Activated CD4-positive, alpha-beta T cell treated with anti-CD3 and anti-CD28 coated beads for 1 hour (primary cell): ENCODE results near the gene SLC4A11.

Experiments
- DNase-seq: peaks from one replicate; pipeline ENCODE4 v3.0.0-alpha.2; 2020

Gene SLC4A11

GRCh38 chr20:3245711-3246110 is 6.7 kb upstream of the SLC4A11 start:
- no peak for DNase-seq

GRCh38 chr20:3245156-3245555 is 6.2 kb upstream of the SLC4A11 start:
- no peak for DNase-seq

GRCh38 chr20:3244613-3245012 is 5.6 kb upstream of the SLC4A11 start:
- no peak for DNase-seq

GRCh38 chr20:3243718-3244358 is 4.8 kb upstream of the SLC4A11 start:
- DNase-seq: no peak

GRCh38 chr20:3242172-3242692 is 3.2 kb upstream of the SLC4A11 start:
- DNase-seq: no peak

- DNase-seq: no peak
Measured at GRCh38 chr20:3240776-3241363, 1.9 kb upstream of the SLC4A11 start.

GRCh38 chr20:3239867-3240775 is 1.1 kb upstream of the SLC4A11 start:
- no peak for DNase-seq

GRCh38 chr20:3238616-3239025 is 369 bp downstream of the SLC4A11 start:
- no peak for DNase-seq

GRCh38 chr20:3237958-3238615 is 903 bp downstream of the SLC4A11 start:
- no peak for DNase-seq

- DNase-seq: no peak
Measured at GRCh38 chr20:3237011-3237957, 1.7 kb downstream of the SLC4A11 start.

GRCh38 chr20:3235666-3236324 is 3.2 kb downstream of the SLC4A11 start:
- no peak for DNase-seq

- DNase-seq: no peak
Measured at GRCh38 chr20:3233991-3234498, 4.9 kb downstream of the SLC4A11 start.

- DNase-seq: no peak
Measured at GRCh38 chr20:3233131-3233990, 5.6 kb downstream of the SLC4A11 start.

GRCh38 chr20:3231889-3232588 is 7.0 kb downstream of the SLC4A11 start:
- no peak for DNase-seq

GRCh38 chr20:3231116-3231515 is 7.9 kb downstream of the SLC4A11 start:
- DNase-seq: no peak

- DNase-seq: no peak
Measured at GRCh38 chr20:3229798-3230197, 9.2 kb downstream of the SLC4A11 start.

- no peak for DNase-seq
Measured at GRCh38 chr20:3229158-3229557, 9.8 kb downstream of the SLC4A11 start.

GRCh38 chr20:3228750-3229032 is 10.3 kb downstream of the SLC4A11 start:
- no peak for DNase-seq

GRCh38 chr20:3227936-3228749 is 10.8 kb downstream of the SLC4A11 start:
- DNase-seq: no peak
